Inferior parietal cortex (tissue), 1 donor: ENCODE measurements around the gene NCAM1.
"Not testable (repeated sequence)": the region's sequence is repeated elsewhere in the genome, so short reads cannot be mapped to it uniquely, and the experiment has no call there.

Experiments used
- DNase-seq: peaks from one replicate; pipeline ENCODE4 v3.0.0-alpha.2; 2016; ENCODE audit errors: extremely low spot score

The NCAM1 gene

GRCh38 chr11:113021111-113021510 is 59.9 kb downstream of the NCAM1 start:
- DNase-seq, result no peak

- DNase-seq, result no peak
These were observed 61.0 kb downstream of the NCAM1 start for GRCh38 chr11:113022262-113022661.

GRCh38 chr11:113023228-113023627 is 62.0 kb downstream of the NCAM1 start:
- no peak for DNase-seq

GRCh38 chr11:113023986-113024385 is 62.8 kb downstream of the NCAM1 start:
- no peak for DNase-seq

GRCh38 chr11:113026778-113027177 is 65.6 kb downstream of the NCAM1 start:
- DNase-seq, result no peak

GRCh38 chr11:113034576-113034975 is 73.4 kb downstream of the NCAM1 start:
- DNase-seq, result no peak

- DNase-seq, result no peak
These were observed 74.5 kb downstream of the NCAM1 start for GRCh38 chr11:113035708-113036107.

GRCh38 chr11:113043698-113044097 is 82.5 kb downstream of the NCAM1 start:
- DNase-seq, result no peak

GRCh38 chr11:113045146-113045545 is 83.9 kb downstream of the NCAM1 start:
- DNase-seq, result no peak

- no peak for DNase-seq
These were observed 85.6 kb downstream of the NCAM1 start for GRCh38 chr11:113046866-113047265.

- DNase-seq, result no peak
These were observed 87.9 kb downstream of the NCAM1 start for GRCh38 chr11:113048820-113049768.

GRCh38 chr11:113053042-113053441 is 91.8 kb downstream of the NCAM1 start:
- DNase-seq, result not testable (repeated sequence)

- DNase-seq, result no peak
These were observed 95.8 kb downstream of the NCAM1 start for GRCh38 chr11:113057038-113057437.

- no peak for DNase-seq
These were observed 98.3 kb downstream of the NCAM1 start for GRCh38 chr11:113059548-113059947.

- DNase-seq, result no peak
These were observed 104.1 kb downstream of the NCAM1 start for GRCh38 chr11:113065330-113065729.

GRCh38 chr11:113072237-113072858 is 111.1 kb downstream of the NCAM1 start:
- DNase-seq, result no peak

GRCh38 chr11:113073290-113073953 is 112.2 kb downstream of the NCAM1 start:
- DNase-seq, result no peak

GRCh38 chr11:113075586-113076095 is 114.4 kb downstream of the NCAM1 start:
- no peak for DNase-seq

- DNase-seq, result no peak
These were observed 116.2 kb downstream of the NCAM1 start for GRCh38 chr11:113077379-113077778.

GRCh38 chr11:113082341-113082955 is 121.2 kb downstream of the NCAM1 start:
- no peak for DNase-seq

- DNase-seq, result no peak
These were observed 122.4 kb downstream of the NCAM1 start for GRCh38 chr11:113083571-113083970.

- DNase-seq, result no peak
These were observed 123.1 kb downstream of the NCAM1 start for GRCh38 chr11:113084297-113084696.
